OCI-LY7 (cell line): ENCODE results near the gene LRGUK. TPM values are rescaled to one million over a fixed set of nuclear protein-coding genes. Genes with fewer than 3 reads are reported as not detected.
"Not testable (repeated sequence)": the region's sequence is repeated elsewhere in the genome, so short reads cannot be mapped to it uniquely, and the experiment has no call there.

ENCODE experiments used
- BruUV-seq: library from RNA; stranded (reverse); fragments of 400-500 nt; replicated peaks from 2 replicates; lab custom pipeline; 2021; lab: Mats Ljungman, UMichigan
- CTCF ChIA-PET: fragments of 300-600 bp; sonication (Branson Sonifier 250); formaldehyde crosslinking; loops from one replicate; lab custom pipeline; 2022; ENCODE audit warnings: antibody characterized with exemption; ENCODE audit not compliant: unreplicated experiment; lab: Charles Lee
- POLR2A ChIA-PET: fragments of 300-600 bp; sonication (Branson Sonifier 250); formaldehyde crosslinking; loops from one replicate; lab custom pipeline; 2022; ENCODE audit warnings: antibody characterized with exemption; lab: Charles Lee
- DNase-seq: peaks from one replicate; pipeline ENCODE4 v3.0.0-alpha.2; 2015; ENCODE audit warnings: low spot score
- H2AFZ ChIP-seq: fragments of 200-600 bp; sonication (generic), shearing (Covaris generic); 2 replicates; pipeline ENCODE4 v1.6.1; 2014; ENCODE audit warnings: mild to moderate bottlenecking, antibody characterized with exemption, low read length, moderate library complexity
- H3K27ac ChIP-seq: fragments of 200-600 bp; sonication (generic); 2 replicates; pipeline ENCODE4 v1.5.1; 2014; ENCODE audit warnings: mixed run types, low read depth, mild to moderate bottlenecking, moderate library complexity, low read length, inconsistent platforms; ENCODE audit not compliant: poor library complexity, severe bottlenecking
- H3K36me3 ChIP-seq: fragments of 200-600 bp; sonication (generic); 2 replicates; pipeline ENCODE4 v1.6.1; 2014; ENCODE audit warnings: mild to moderate bottlenecking, antibody characterized with exemption, low read length, moderate library complexity, mixed read lengths; ENCODE audit not compliant: insufficient read depth
- H3K4me1 ChIP-seq: fragments of 200-600 bp; sonication (generic); 2 replicates; pipeline ENCODE4 v1.5.1; 2014; ENCODE audit warnings: mild to moderate bottlenecking, low read length; ENCODE audit not compliant: insufficient read depth, poor library complexity, severe bottlenecking
- H3K4me2 ChIP-seq: fragments of 200-600 bp; sonication (generic); 2 replicates; pipeline ENCODE4 v1.6.1; 2014; ENCODE audit warnings: mild to moderate bottlenecking, low read length
- H3K4me3 ChIP-seq: fragments of 200-600 bp; sonication (generic); 2 replicates; pipeline ENCODE4 v1.5.1; 2014; ENCODE audit warnings: mild to moderate bottlenecking, low read depth, low read length; ENCODE audit not compliant: poor library complexity, severe bottlenecking
- H3K79me2 ChIP-seq: fragments of 200-600 bp; sonication (generic); 2 replicates; pipeline ENCODE4 v1.6.1; 2016; ENCODE audit warnings: low read depth, mild to moderate bottlenecking, low read length, moderate library complexity, mixed read lengths; ENCODE audit not compliant: insufficient read depth
- H3K9me2 ChIP-seq: fragments of 200-600 bp; sonication (generic); 2 replicates; pipeline ENCODE4 v1.6.1; 2016; ENCODE audit warnings: mild to moderate bottlenecking, low read length, mixed read lengths; ENCODE audit not compliant: insufficient read depth
- H3K9me3 ChIP-seq: fragments of 200-600 bp; sonication (generic); 2 replicates; pipeline ENCODE4 v1.6.1; 2014; ENCODE audit warnings: mild to moderate bottlenecking, mixed run types, low read length, mixed read lengths
- H4K20me1 ChIP-seq: fragments of 200-600 bp; sonication (generic); 2 replicates; pipeline ENCODE4 v1.6.1; 2014; ENCODE audit warnings: mild to moderate bottlenecking, antibody characterized with exemption, low read length, moderate library complexity, mixed read lengths; ENCODE audit not compliant: insufficient read depth
- CTCF ChIP-seq: fragments of 200-600 bp; sonication (generic); conservative IDR thresholded peaks from 2 replicates; pipeline ENCODE4 v1.5.1; 2014; ENCODE audit warnings: mild to moderate bottlenecking, antibody characterized with exemption, low read length, moderate library complexity, mixed read lengths
- EZH2phosphoT487 ChIP-seq: fragments of 200-600 bp; sonication (generic); IDR thresholded peaks from 2 replicates; pipeline ENCODE4 v1.6.1; 2018; ENCODE audit warnings: low read depth, borderline replicate concordance, mild to moderate bottlenecking, mixed run types, antibody characterized with exemption, low read length, moderate library complexity, mixed read lengths
- intact Hi-C: fragments of 100-400 bp; cut with micrococcal nuclease; formaldehyde crosslinking; loops from one replicate; pipeline ENCODE4 v1.10.0; 2022; ENCODE audit not compliant: unreplicated experiment
- total RNA-seq, 2 experiments: library from RNA; depleted of rRNA in 1 of 2; stranded (reverse); fragments of >200 nt in 1 of 2; shearing (Covaris generic) in 1 of 2; gene quantifications; 2 replicates each; pipeline ENCODE4 v1.2.3, GENCODE V29; 2014 to 2022

Gene LRGUK
- total RNA-seq, 2 experiments from 2014 or later: 0.46 to 0.95 TPM

GRCh38 chr7:134211817-134212216 lies 84.7 kb downstream of the LRGUK start:
- Histone ChIP-seq H3K9me3 (no peaks in the 10 kb centered on the region), H3K4me2 (no peak overlapping the region), H3K4me3 (no peak overlapping the region), H3K4me1 (peaks cover 11% of the 10 kb centered on the region), H2AFZ (no peak overlapping the region), H3K79me2 (no peaks in the 10 kb centered on the region), H4K20me1 (no peaks in the 10 kb centered on the region), H3K27ac (no peak overlapping the region), H3K9me2 (no peaks in the 10 kb centered on the region), H3K36me3 (no peaks in the 10 kb centered on the region)
- CTCF ChIA-PET: no interaction called here
- no peak for DNase-seq
- TF ChIP-seq EZH2phosphoT487 (no peak), CTCF (no peak)
- POLR2A ChIA-PET: interaction anchor here (0.7 to 1.0 kb wide), 3 partner anchors 12 to 1377 kb away, joined by 3 to 4 read pairs (median 4); no protein-coding TSS in a partner anchor
- intact Hi-C loops: no loop called here
- no TSS peak for BruUV-seq

GRCh38 chr7:134212576-134213546 lies 85.7 kb downstream of the LRGUK start:
- POLR2A ChIA-PET: interaction anchor here (0.7 kb wide), 2 partner anchors 238 to 1378 kb away, joined by 3 to 4 read pairs; no protein-coding TSS in a partner anchor
- no peaks in the 10 kb centered on the region for H4K20me1 ChIP-seq
- peaks cover 11% of the 10 kb centered on the region for H3K4me1 ChIP-seq
- TF ChIP-seq EZH2phosphoT487: no peak
- no peak for TF ChIP-seq CTCF
- no TSS peak for BruUV-seq
- intact Hi-C loops: no loop called here
- CTCF ChIA-PET: no interaction called here
- H3K79me2 ChIP-seq: no peaks in the 10 kb centered on the region
- H3K4me3 ChIP-seq: no peak overlapping the region
- no peaks in the 10 kb centered on the region for H3K9me3 ChIP-seq
- H3K27ac ChIP-seq: no peak overlapping the region
- H3K36me3 ChIP-seq: no peaks in the 10 kb centered on the region
- no peak overlapping the region for H3K4me2 ChIP-seq
- no peak for DNase-seq
- no peak overlapping the region for H2AFZ ChIP-seq
- no peaks in the 10 kb centered on the region for H3K9me2 ChIP-seq

GRCh38 chr7:134220236-134220635 lies 93.1 kb downstream of the LRGUK start:
- DNase-seq: no peak
- no TSS peak for BruUV-seq
- POLR2A ChIA-PET: no interaction called here
- no peaks in the 10 kb centered on the region for H3K9me3 ChIP-seq
- H3K79me2 ChIP-seq: no peaks in the 10 kb centered on the region
- intact Hi-C loops: no loop called here
- CTCF ChIA-PET: no interaction called here
- H2AFZ ChIP-seq: no peak overlapping the region
- no peaks in the 10 kb centered on the region for H3K9me2 ChIP-seq
- no peak for TF ChIP-seq EZH2phosphoT487
- no peak for TF ChIP-seq CTCF
- no peaks in the 10 kb centered on the region for H4K20me1 ChIP-seq
- H3K36me3 ChIP-seq: no peaks in the 10 kb centered on the region
- no peak overlapping the region for H3K4me3 ChIP-seq
- H3K4me2 ChIP-seq: no peak overlapping the region
- H3K27ac ChIP-seq: no peak overlapping the region
- no peaks in the 10 kb centered on the region for H3K4me1 ChIP-seq

- H3K4me3 ChIP-seq, H2AFZ ChIP-seq, H3K27ac ChIP-seq, H3K36me3 ChIP-seq, BruUV-seq, H3K9me3 ChIP-seq, H4K20me1 ChIP-seq, H3K79me2 ChIP-seq, H3K4me1 ChIP-seq, CTCF ChIA-PET, POLR2A ChIA-PET, intact Hi-C loops, DNase-seq, H3K9me2 ChIP-seq, H3K4me2 ChIP-seq: not testable (repeated sequence)
These were observed 104.2 kb downstream of the LRGUK start for GRCh38 chr7:134231296-134231695.
